GM19240 (cell line): ENCODE measurements around the gene ANGEL2.
"Not testable (repeated sequence)": the region's sequence is repeated elsewhere in the genome, so short reads cannot be mapped to it uniquely, and the experiment has no call there.

Experiments
- DNase-seq: peaks from one replicate; pipeline ENCODE4 v3.0.0; 2011; ENCODE audit warnings: low spot score; ENCODE audit not compliant: insufficient read length

ANGEL2 gene

GRCh38 chr1:212975111-212975918 lies 40.4 kb downstream of the ANGEL2 start:
- no peak for DNase-seq

DNA sequence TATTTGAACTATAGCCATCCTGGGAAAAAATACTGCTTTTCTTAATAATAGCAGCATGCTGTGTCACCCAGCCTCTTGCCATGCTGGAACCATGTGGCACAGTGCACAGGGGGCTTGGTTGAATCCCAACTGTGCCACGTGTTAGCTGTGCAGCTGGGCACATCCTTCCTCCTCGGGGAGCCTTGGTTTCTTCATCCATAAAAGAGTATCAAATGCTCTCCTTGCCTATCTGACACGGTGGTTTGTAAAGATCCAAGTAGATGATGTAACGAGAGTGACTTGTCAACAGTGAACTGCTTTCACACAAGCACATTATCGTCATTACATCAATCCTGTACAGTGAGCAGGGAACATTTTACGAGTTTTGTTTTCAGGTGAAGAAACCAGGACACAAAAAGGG lies 41.0 kb downstream of the ANGEL2 start:
- no peak for DNase-seq

GRCh38 chr1:212973899-212974298 lies 41.8 kb downstream of the ANGEL2 start:
- DNase-seq: no peak

DNA sequence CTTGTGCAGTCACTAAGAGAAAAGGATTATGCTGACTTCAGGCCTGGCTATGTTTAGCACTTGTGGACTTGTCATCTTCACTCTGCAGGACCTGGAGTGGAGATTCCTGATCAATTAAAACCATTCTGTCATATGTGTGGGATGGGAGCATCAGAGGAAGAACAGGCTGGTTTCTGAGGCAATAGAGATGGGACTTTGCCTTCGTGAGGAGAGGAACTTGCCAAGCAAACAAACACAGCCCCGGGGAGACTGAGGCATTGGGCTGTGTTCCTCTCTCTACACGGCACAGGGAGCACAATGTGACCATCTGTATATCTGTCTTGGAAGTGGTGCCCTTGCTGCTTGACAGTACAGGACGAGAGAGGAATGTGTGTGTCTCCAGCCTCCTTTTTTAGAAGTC lies 42.2 kb downstream of the ANGEL2 start:
- no peak for DNase-seq

GRCh38 chr1:212971312-212971711 lies 44.4 kb downstream of the ANGEL2 start:
- DNase-seq: no peak

DNA sequence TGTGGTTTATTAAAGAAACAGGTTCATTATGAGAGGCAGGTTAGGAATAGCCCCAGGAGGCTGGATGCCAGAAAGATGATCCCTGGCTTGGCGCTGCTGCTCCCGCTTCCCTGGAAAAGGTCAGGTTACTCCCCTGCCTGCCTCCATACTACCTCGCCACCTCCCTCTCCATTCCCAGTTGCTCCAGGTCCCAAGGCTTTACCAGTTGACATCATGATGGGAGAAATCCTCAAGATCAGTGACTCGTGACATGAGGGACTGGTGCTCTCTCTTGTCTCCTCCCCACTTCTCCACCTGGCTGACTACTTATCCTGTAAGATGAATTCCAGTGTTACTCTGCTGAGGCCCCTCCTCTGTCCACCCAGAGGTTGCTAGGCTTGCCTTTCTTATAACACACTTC lies 45.6 kb downstream of the ANGEL2 start:
- no peak for DNase-seq

- no peak for DNase-seq
Observed at GRCh38 chr1:212968368-212968863, 47.3 kb downstream of the ANGEL2 start.

DNA sequence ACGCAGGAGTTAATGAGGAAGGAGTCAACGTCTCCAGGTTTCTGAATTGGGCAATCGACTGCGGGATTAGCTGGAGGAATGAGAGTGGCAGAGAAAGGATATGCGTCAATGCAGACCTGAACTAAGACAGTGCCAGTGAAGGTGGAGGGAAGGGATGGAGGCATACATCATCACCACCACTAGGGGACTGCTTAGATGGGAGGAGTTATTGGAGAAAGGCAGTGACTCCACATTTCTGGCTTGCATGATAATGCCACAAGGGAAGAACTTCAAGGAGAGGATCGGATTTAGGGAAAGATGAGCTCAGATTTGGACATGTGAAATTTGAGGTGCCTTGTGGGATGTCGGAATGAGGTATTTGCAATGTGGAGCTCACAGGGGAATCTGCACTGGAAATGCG lies 47.9 kb downstream of the ANGEL2 start:
- no peak for DNase-seq

- DNase-seq: no peak
Observed at GRCh38 chr1:212966616-212967015, 49.1 kb downstream of the ANGEL2 start.

GRCh38 chr1:212964993-212965392 lies 50.7 kb downstream of the ANGEL2 start:
- DNase-seq: not testable (repeated sequence)

DNA sequence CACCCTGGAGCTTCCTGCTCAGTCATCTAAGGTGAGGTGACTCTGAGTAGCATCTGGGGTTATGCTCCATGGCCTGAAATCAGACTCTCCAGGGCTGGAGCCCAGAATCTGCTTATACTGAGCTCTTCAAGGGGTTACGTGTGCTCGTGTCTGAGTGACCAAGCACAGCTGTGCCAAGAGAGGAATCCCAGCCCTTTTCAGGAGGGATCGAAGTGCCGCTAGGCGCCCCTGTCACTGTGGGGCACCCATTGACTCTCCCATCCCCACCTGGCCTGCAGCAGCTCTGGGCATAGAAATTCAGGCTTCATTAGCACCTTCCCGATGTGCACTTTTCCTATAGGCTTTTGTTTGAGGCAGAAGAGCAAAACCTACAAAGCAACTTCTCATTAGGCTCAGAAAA lies 51.6 kb downstream of the ANGEL2 start:
- no peak for DNase-seq

GRCh38 chr1:212962509-212962908 lies 53.2 kb downstream of the ANGEL2 start:
- DNase-seq: no peak

GRCh38 chr1:212960932-212961331 lies 54.7 kb downstream of the ANGEL2 start:
- DNase-seq: no peak

GRCh38 chr1:212959266-212960220 lies 56.1 kb downstream of the ANGEL2 start:
- DNase-seq: peak; percentile 61

GRCh38 chr1:212958175-212958574 lies 57.5 kb downstream of the ANGEL2 start:
- no peak for DNase-seq

GRCh38 chr1:212957546-212957945 lies 58.1 kb downstream of the ANGEL2 start:
- DNase-seq: no peak

DNA sequence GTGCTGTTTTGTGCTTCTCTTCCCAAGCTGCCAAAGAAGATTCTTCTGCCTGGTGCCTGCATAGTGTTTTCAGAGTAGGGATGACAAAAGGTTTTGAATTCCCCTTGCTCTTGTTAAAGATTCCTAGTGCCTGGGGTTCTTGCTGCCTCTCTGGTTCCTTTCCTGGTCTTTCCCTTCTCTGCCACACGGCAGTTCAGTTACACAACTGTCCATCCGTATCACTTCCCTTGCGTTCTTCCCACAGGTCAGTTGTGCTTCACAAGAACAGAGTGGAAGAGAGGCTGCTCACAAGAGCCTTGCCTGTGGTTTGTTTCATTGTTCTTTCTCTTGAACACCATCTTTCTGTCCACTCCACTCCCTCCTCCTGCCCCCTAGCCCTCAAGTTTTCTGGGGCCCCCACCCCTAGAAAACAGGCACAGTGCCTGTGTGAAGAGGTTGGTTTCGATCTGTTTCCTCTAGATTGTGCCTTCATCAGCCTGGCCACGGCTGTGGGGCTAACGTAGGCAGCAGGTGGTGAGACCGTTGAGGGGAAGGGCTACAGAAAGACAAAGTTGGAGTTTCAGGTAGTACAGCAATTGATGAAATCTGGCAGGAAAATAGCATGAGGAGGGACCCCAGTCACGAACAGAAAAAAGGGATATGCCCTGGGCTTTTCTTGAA lies 59.6 kb downstream of the ANGEL2 start:
- no peak for DNase-seq

DNA sequence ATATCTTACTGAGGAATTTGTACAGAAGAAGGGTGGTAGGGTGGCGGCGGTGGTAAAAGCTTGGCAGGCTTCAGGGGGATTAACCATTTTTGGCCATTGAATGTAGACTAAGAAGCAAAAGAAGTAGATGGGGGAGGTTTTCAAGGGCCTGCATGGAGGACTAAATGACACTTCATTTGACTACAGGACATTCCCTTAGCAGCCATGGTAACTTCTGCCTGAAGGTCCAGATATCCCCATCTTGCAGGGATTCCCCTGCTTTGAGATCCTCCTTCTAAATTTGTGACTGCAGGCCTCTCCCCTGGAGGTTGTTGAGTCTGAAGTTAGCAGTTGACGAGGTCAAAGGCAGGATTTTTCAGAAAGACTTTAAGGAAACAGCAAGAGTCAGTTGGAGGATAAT lies 60.6 kb downstream of the ANGEL2 start:
- no peak for DNase-seq

GRCh38 chr1:212954514-212954913 lies 61.2 kb downstream of the ANGEL2 start:
- no peak for DNase-seq

DNA sequence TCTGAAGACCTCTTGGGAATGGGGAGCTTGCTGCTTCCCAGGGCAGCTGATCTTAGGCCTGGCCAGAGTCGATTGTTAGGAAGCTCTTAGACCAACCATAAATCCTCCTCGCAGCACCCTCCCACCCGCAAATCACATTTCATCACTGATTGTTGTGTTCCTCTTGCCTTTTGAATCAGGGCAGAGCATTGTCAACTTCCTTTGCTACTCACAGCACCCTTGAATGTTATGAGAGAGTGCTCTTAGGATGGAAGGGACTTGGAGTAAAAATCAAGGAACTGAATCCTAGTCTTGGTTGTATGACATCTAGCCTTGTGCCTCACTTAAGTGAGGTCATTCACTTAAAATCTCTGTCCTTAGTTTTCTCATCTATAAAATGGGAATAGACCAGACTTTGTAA lies 62.3 kb downstream of the ANGEL2 start:
- no peak for DNase-seq

- DNase-seq: no peak
Observed at GRCh38 chr1:212952641-212952976, 63.1 kb downstream of the ANGEL2 start.
